ENCODE results near the gene SKA2. TPM values are rescaled to one million over a fixed set of nuclear protein-coding genes. Genes with fewer than 3 reads are reported as not detected.

SKA2 gene
- total and polyA plus RNA-seq, 2 donors from 2014 or later = 29.2 to 40.3 TPM

DNA sequence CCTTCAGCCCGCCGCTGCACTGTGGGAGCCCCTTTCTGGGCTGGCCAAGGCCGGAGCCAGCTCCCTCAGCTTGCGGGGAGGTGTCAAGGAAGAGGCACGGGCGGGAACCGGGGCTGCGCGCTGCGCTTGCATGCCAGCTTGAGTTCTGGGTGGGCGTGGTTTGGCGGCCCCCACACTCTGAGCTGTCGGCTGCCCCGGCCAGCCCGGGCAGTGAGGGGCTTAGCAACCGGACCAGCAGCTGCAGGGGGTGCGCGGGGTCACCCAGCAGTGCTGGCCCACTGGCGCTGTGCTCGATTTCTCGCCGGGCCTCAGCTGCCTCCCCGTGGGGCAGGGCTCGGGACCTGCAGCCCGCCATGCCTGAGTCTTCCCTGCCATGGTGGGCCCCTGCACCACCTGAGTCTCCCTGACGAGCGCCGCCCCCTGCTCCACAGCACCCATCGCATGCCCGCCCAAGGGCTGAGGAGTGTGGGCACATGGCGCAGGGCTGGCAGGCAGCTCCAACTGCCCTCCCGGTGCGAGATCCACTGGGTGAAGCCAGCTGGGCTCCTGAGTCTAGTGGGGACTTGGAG is 17.5 kb upstream of the SKA2 start:
- FAIRE-seq = no peak
- H3K36me3 ChIP-seq (ENCODE audit: control insufficient read depth in 2 of 3, insufficient read depth in 3 of 3, low read length in 3 of 3) = no peaks in the 10 kb centered on the region
- H3K4me1 ChIP-seq (ENCODE audit: control insufficient read depth in 2 of 3, insufficient read depth in 2 of 3, low read depth in 1 of 3, low read length in 3 of 3) = no peaks in the 10 kb centered on the region
- H3K27ac ChIP-seq (ENCODE audit: low read depth in 2 of 2, low read length in 2 of 2) = no peak overlapping the region
- H3K4me3 ChIP-seq (ENCODE audit: low read length in 3 of 3) = no peak overlapping the region
- intact Hi-C loops (cut with DNase I) = no loop called here
- no peaks in the 10 kb centered on the region for H3K27me3 ChIP-seq (ENCODE audit: control insufficient read depth, insufficient read depth, low read length)
- H3K9me3 ChIP-seq (ENCODE audit: control insufficient read depth in 2 of 3, insufficient read depth in 1 of 3, low read length in 3 of 3) = no peaks in the 10 kb centered on the region
- no peak overlapping the region for H3K9ac ChIP-seq (ENCODE audit: low read length in 3 of 3)
- TF ChIP-seq, protein P1, sequence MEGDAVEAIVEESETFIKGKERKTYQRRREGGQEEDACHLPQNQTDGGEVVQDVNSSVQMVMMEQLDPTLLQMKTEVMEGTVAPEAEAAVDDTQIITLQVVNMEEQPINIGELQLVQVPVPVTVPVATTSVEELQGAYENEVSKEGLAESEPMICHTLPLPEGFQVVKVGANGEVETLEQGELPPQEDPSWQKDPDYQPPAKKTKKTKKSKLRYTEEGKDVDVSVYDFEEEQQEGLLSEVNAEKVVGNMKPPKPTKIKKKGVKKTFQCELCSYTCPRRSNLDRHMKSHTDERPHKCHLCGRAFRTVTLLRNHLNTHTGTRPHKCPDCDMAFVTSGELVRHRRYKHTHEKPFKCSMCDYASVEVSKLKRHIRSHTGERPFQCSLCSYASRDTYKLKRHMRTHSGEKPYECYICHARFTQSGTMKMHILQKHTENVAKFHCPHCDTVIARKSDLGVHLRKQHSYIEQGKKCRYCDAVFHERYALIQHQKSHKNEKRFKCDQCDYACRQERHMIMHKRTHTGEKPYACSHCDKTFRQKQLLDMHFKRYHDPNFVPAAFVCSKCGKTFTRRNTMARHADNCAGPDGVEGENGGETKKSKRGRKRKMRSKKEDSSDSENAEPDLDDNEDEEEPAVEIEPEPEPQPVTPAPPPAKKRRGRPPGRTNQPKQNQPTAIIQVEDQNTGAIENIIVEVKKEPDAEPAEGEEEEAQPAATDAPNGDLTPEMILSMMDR (IDR thresholded peaks at IDR 0.05; ENCODE audit: borderline replicate concordance, extremely low read depth, insufficient read depth) = no peak
- no peak for DNase-seq

DNA sequence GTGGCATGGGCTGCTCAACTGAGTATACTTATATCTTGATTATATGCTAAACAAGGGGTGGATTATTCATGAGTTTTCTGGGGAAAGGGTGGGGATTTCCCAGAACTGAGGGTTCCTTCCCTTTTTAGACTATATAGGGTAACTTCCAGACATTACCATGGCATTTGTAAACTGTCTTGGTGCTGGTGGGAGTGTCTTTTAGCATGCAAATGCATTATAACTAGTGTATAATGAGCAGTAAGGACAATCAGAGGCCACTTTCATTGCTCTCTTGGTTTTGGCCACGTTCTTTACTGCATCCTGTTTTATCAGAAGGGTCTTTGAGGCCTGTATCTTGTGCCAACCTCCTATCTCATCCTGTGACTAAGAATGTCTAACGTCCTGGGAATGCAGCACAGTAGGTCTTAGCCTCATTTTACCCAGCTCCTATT is 12.6 kb upstream of the SKA2 start:
- TF ChIP-seq, protein P1 (IDR thresholded peaks at IDR 0.05; ENCODE audit: borderline replicate concordance, extremely low read depth, insufficient read depth) = no peak
- no peaks in the 10 kb centered on the region for H3K4me1 ChIP-seq (ENCODE audit: control insufficient read depth in 2 of 3, insufficient read depth in 2 of 3, low read depth in 1 of 3, low read length in 3 of 3)
- no peaks in the 10 kb centered on the region for H3K9me3 ChIP-seq (ENCODE audit: control insufficient read depth in 2 of 3, insufficient read depth in 1 of 3, low read length in 3 of 3)
- FAIRE-seq = no peak
- no peak for DNase-seq
- no peak overlapping the region for H3K27ac ChIP-seq (ENCODE audit: low read depth in 2 of 2, low read length in 2 of 2)
- H3K9ac ChIP-seq (ENCODE audit: low read length in 3 of 3) = no peak overlapping the region
- H3K36me3 ChIP-seq (ENCODE audit: control insufficient read depth in 2 of 3, insufficient read depth in 3 of 3, low read length in 3 of 3) = no peaks in the 10 kb centered on the region
- intact Hi-C loops (cut with DNase I) = no loop called here
- H3K27me3 ChIP-seq (ENCODE audit: control insufficient read depth, insufficient read depth, low read length) = no peaks in the 10 kb centered on the region
- no peak overlapping the region for H3K4me3 ChIP-seq (ENCODE audit: low read length in 3 of 3)

DNA sequence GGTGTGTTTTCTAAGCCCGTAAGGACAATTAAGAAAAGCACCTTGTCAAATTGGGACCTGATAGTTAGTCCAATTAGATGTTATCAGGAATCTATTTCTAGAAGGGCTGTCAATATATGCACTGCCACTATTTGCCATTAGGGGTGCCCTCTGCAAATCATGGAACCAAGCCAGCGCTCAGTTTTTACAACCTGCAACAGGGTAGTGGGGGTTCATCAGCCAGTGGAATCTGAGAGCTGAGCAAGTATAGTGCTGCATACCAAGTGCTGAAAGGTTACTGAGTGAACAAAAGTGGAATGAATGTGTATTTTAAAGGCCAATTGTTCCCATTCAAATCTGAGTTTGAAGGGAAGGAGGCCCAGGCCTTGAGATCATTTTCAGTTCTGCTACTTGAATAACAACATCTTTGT is 11.0 kb upstream of the SKA2 start:
- TF ChIP-seq, protein P1 (IDR thresholded peaks at IDR 0.05; ENCODE audit: borderline replicate concordance, extremely low read depth, insufficient read depth) = peak; percentile 47
- no peaks in the 10 kb centered on the region for H3K9me3 ChIP-seq (ENCODE audit: control insufficient read depth in 2 of 3, insufficient read depth in 1 of 3, low read length in 3 of 3)
- no peaks in the 10 kb centered on the region for H3K4me1 ChIP-seq (ENCODE audit: control insufficient read depth in 2 of 3, insufficient read depth in 2 of 3, low read depth in 1 of 3, low read length in 3 of 3)
- DNase-seq (peak in 3 of 5 donors; percentile 38 to 75 (median 66)), FAIRE-seq (no peak)
- no peak overlapping the region for H3K9ac ChIP-seq (ENCODE audit: low read length in 3 of 3)
- no peaks in the 10 kb centered on the region for H3K36me3 ChIP-seq (ENCODE audit: control insufficient read depth in 2 of 3, insufficient read depth in 3 of 3, low read length in 3 of 3)
- no peak overlapping the region for H3K4me3 ChIP-seq (ENCODE audit: low read length in 3 of 3)
- H3K27ac ChIP-seq (ENCODE audit: low read depth in 2 of 2, low read length in 2 of 2) = no peak overlapping the region
- intact Hi-C loops (cut with DNase I) = no loop called here
- H3K27me3 ChIP-seq (ENCODE audit: control insufficient read depth, insufficient read depth, low read length) = no peaks in the 10 kb centered on the region

DNA sequence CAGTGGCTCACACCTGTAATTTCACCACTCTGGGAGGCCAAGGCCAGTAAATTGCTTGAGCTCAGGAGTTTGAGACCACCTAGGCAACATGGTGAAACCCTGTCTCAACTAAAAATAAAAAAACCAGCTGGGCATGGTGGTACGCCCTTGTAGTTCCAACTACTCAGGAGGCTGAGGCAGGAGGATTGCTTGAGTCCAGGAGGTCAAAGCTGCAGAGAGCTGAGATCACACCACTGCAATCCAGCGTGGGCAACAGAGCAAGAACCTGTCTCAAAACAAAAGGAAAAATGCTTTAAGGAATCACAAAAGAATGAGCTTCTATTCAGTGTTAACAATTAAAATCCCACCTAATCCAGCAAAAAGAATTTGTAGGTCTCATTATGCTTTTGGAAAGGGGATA is 6.5 kb upstream of the SKA2 start:
- Histone ChIP-seq H3K9ac (ENCODE audit: low read length in 3 of 3) (no peak overlapping the region), H3K27ac (ENCODE audit: low read depth in 2 of 2, low read length in 2 of 2) (no peak overlapping the region), H3K36me3 (ENCODE audit: control insufficient read depth in 2 of 3, insufficient read depth in 3 of 3, low read length in 3 of 3) (no peaks in the 10 kb centered on the region), H3K9me3 (ENCODE audit: control insufficient read depth in 2 of 3, insufficient read depth in 1 of 3, low read length in 3 of 3) (no peaks in the 10 kb centered on the region), H3K27me3 (ENCODE audit: control insufficient read depth, insufficient read depth, low read length) (no peaks in the 10 kb centered on the region), H3K4me1 (ENCODE audit: control insufficient read depth in 2 of 3, insufficient read depth in 2 of 3, low read depth in 1 of 3, low read length in 3 of 3) (no peaks in the 10 kb centered on the region), H3K4me3 (ENCODE audit: low read length in 3 of 3) (no peak overlapping the region)
- TF ChIP-seq, protein P1 (IDR thresholded peaks at IDR 0.05; ENCODE audit: borderline replicate concordance, extremely low read depth, insufficient read depth) = no peak
- no peak for FAIRE-seq
- no peak for DNase-seq
- intact Hi-C loops (cut with DNase I) = no loop called here

Data from kidney (tissue), 14 donors.